AG09309 (cell line): ENCODE results near the gene GALNT9.

Source experiments
- DNase-seq: peaks from one replicate; pipeline ENCODE4 v3.0.0-alpha.2; 2010; ENCODE audit warnings: low read depth
- H3K4me3 ChIP-seq: 2 replicates; pipeline ENCODE4 v1.5.1; 2011; ENCODE audit warnings: mild to moderate bottlenecking, low read depth, low read length, moderate library complexity; ENCODE audit not compliant: control insufficient read depth
- TF ChIP-seq, protein P1 (sequence below): IDR thresholded peaks from 2 replicates; pipeline ENCODE4 v1.5.1; 2011; ENCODE audit warnings: mild to moderate bottlenecking, low read depth, low read length, inconsistent platforms; ENCODE audit not compliant: insufficient read depth, control insufficient read depth; ENCODE audit errors: missing control alignments

Gene GALNT9

DNA sequence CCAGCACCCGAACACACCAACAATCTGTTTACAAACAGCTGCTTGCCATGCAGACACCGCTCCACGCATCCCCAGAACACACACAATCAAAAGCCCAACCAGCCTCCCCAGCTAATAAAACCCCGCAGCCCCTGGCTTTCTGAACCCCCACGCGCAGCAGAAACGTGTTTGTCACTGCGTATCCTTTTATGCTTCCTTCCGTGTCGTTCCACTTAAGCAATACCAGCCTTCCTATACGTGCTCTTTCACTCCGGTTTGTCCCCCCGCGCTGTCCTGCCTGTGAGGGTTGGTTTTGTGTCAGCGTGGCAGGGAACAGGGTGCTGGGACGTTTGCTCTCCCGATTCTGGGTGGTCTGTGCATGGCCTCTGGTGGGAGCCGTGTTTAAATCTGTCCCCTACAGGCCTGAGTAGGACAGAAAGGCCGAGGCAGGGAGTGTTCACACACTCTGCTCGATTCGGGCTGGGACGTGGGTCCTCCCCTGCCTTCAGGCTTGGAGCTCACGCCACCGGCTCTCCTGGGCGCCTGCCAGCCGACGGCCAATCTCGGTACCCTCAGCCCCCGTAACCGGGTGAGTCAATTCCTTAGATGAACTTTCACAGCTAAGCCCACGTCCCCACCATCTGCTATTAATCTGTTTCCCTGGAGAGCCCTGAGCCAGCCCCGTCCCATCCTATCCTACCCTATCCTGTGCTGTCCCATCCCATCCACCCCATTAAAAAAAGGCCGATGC is 125.2 kb downstream of the GALNT9 start:
- no peak overlapping the region for H3K4me3 ChIP-seq
- TF ChIP-seq, protein P1, sequence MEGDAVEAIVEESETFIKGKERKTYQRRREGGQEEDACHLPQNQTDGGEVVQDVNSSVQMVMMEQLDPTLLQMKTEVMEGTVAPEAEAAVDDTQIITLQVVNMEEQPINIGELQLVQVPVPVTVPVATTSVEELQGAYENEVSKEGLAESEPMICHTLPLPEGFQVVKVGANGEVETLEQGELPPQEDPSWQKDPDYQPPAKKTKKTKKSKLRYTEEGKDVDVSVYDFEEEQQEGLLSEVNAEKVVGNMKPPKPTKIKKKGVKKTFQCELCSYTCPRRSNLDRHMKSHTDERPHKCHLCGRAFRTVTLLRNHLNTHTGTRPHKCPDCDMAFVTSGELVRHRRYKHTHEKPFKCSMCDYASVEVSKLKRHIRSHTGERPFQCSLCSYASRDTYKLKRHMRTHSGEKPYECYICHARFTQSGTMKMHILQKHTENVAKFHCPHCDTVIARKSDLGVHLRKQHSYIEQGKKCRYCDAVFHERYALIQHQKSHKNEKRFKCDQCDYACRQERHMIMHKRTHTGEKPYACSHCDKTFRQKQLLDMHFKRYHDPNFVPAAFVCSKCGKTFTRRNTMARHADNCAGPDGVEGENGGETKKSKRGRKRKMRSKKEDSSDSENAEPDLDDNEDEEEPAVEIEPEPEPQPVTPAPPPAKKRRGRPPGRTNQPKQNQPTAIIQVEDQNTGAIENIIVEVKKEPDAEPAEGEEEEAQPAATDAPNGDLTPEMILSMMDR, result no peak

DNA sequence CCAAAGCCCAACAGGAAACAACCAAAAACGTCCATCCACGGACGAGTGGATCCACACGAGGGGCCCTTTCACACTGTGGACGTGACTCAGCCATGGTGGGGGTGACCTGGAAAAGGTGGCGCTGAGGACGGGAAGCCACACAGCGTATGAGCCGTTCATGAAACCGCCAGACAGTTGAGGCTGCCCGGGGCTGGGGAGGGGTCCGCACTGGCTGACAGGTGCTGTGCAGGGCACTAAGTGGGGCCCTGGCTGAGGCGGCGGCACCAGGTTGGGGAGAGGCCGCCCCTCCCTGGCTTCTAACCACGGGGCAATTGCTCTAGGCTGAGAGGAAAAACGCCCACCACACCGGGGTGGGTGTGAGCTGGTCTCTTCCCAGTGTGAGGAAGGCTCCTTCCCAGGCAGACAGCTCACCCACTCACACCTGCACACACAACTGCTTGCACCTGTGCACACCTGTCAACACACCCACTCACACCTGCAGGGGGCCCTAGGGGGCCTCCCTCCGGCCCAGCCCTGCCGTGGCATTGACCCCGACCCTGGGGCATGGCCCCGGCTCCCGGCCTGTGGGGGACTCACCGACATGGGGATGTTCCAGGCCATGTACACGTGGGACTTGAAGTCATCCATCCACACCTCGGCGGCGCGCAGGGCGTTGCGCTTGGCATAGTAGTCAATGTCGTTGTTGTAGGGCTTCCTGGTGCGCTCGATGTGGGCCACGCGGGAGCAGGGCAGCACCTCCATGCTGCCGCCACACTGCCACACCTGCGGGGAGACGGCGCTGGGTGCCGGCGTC is 126.3 kb downstream of the GALNT9 start:
- no peak overlapping the region for H3K4me3 ChIP-seq
- TF ChIP-seq, protein P1, result no peak
- DNase-seq, result no peak

More for the DNA sequence above, 125.2 kb downstream of the GALNT9 start:
- peak; percentile 4 for DNase-seq

DNA sequence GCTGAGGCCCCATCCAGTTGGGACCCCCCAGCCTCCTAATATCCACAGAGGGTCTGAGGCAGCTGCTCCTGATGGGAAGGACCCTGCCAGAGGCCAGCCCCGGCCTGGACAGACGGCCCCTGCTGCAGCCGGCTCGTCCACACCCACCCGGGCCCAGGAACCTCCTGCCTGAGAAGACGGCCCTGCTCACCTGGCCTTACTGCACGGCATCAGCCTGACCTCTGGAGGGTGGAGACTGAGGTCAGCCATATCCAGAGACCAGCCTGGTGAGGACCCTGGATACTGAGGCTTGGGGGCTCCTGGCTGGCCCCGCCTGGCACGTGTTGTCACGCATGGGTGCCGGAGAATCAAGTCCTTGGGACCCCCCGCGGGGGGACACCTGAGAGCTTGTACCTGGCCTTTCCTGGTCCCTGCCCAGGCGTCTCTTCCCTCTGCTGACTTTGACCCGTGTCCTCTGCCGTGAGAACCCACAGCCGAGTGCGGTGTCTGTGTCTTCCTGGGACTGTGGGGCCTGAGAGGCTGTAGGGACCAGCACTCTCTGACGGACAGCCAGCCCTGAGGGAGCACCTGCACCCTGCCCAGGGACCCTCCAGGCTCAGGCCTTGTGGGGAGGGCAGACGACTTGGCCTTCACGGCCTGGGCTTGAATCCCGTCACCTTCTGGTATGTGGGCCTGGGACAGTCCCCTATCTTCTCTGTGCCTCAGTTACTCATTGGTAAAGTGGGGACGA is 127.8 kb downstream of the GALNT9 start:
- no peak for DNase-seq

DNA sequence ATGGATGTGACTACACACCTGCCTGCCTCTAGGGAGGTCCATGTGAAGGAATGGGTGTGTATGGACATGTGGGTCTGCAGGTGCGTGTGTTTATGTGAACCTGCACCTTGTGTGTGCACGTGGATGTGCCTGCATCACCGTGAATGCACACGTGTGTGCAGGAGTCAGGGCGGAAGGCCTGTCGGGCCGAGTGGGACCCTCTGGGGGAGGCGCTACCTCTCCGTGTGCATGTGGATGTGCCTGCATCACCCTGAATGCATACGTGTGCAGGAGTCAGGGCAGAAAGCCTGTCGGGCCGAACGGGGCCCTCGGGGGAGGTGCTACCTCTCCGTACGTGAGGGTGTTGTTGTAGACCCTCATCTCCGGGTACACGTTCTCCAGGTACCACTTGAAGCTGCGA is 128.6 kb downstream of the GALNT9 start:
- DNase-seq, result no peak
- no peak overlapping the region for H3K4me3 ChIP-seq
- TF ChIP-seq, protein P1, result no peak

More for the DNA sequence above, 127.8 kb downstream of the GALNT9 start:
- no peak overlapping the region for H3K4me3 ChIP-seq
- TF ChIP-seq, protein P1, result no peak

DNA sequence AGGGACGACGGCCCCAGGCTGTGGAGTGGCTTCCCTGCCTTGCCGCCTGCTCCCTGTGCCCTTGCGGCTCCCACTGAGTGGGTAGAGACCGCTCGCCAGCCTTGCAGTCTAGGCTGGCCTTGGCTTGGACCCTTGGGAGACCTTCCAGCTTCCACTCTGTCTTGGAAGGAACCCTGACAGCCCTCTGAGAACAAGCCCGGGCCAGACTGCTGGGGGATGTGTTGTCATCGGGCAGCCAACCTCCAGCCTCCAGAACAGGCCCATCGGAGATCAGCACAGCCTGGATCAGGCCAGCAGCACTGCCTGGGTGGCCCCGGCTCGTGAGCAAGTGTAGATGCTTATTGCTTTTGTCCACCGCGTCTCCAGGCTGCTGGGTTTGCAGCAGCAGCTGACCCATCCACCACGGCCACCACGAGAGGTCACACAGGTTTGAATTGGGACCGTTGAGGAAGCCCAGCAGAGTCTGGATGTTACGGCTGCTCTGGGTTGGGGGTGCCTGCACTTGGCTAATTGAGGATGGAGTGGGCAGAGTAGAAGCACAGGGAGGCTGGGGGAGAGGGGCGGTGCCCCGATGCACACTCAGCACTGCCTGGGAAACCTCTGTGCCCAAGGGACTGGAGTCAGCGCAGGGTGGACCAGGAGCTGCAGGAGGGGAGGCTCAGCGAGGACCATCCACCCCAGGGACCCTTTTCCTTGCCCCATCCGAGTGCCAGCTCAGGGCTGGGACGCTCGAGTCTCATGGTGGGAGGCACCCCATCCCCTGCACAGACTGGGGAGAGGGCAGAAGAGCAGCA is 129.7 kb downstream of the GALNT9 start:
- no peak for DNase-seq
- TF ChIP-seq, protein P1, result no peak
- H3K4me3 ChIP-seq, result no peak overlapping the region

DNA sequence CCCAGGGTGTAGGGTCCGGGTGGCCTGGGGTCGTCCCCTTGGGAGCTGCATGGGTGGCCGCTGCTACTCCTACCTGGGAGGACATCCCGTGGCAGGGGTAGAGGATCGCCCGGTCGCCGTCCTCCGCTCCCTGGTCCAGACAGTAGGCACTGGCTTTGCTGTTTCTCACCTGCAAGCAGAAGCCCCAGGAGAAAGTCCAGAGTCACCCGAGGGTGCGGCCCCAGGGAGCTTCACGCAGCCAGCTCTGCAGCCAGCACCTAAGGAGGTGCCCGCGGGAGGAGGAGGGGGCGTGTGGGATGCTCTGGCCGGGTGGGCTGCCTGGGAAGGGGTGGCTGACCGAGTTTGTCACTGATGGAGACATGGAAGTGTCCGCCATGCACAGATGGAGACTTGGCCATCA is 130.3 kb downstream of the GALNT9 start:
- TF ChIP-seq, protein P1, result no peak
- DNase-seq, result no peak
- H3K4me3 ChIP-seq, result no peak overlapping the region
